ENCODE data around the gene PNCK. TPM values are rescaled to one million over a fixed set of nuclear protein-coding genes. Genes with fewer than 3 reads are reported as not detected.
"Not testable (repeated sequence)": the region's sequence is repeated elsewhere in the genome, so short reads cannot be mapped to it uniquely, and the experiment has no call there.

PNCK gene
- total RNA-seq, 1 donor from 2014 or later: not detected

- H3K36me3 Mint-ChIP-seq (ENCODE audit: low read depth): peaks cover 57% of the 10 kb centered on the region
Measured at GRCh38 chrX:153700376-153700945, 26.8 kb upstream of the PNCK start.

GRCh38 chrX:153699784-153700371 is 26.3 kb upstream of the PNCK start:
- CTCF ChIA-PET; ATAC-seq (ENCODE audit: low read depth); DNase-seq; H3K9me3 Mint-ChIP-seq; H3K4me3 Mint-ChIP-seq; H3K27ac Mint-ChIP-seq; H3K4me1 Mint-ChIP-seq; intact Hi-C loops (cut with micrococcal nuclease); POLR2A ChIA-PET; H3K27me3 Mint-ChIP-seq: not testable (repeated sequence)
- H3K36me3 Mint-ChIP-seq (ENCODE audit: low read depth): peaks cover 55% of the 10 kb centered on the region

More at GRCh38 chrX:153700376-153700945, 26.8 kb upstream of the PNCK start:
- ATAC-seq (ENCODE audit: low read depth) (no peak), DNase-seq (no peak)
- no peak for TF ChIP-seq CTCF (IDR thresholded peaks at IDR 0.05)
- ChIA-PET POLR2A (no interaction called here), CTCF (no interaction called here)
- H3K27me3 Mint-ChIP-seq: no peaks in the 10 kb centered on the region
- H3K9me3 Mint-ChIP-seq: no peaks in the 10 kb centered on the region
- H3K27ac Mint-ChIP-seq: no peak overlapping the region
- H3K4me3 Mint-ChIP-seq: no peak overlapping the region
- intact Hi-C loops (cut with micrococcal nuclease): no loop called here
- H3K4me1 Mint-ChIP-seq: no peaks in the 10 kb centered on the region

- POLR2A ChIA-PET; H3K4me1 Mint-ChIP-seq; DNase-seq; H3K9me3 Mint-ChIP-seq; H3K27ac Mint-ChIP-seq; H3K4me3 Mint-ChIP-seq; ATAC-seq (ENCODE audit: low read depth); H3K27me3 Mint-ChIP-seq; CTCF ChIA-PET; intact Hi-C loops (cut with micrococcal nuclease): not testable (repeated sequence)
- peaks cover 50% of the 10 kb centered on the region for H3K36me3 Mint-ChIP-seq (ENCODE audit: low read depth)
Measured at GRCh38 chrX:153699210-153699783, 25.7 kb upstream of the PNCK start.

GRCh38 chrX:153697924-153698865 is 24.6 kb upstream of the PNCK start:
- Mint-ChIP-seq H3K27me3 (no peaks in the 10 kb centered on the region), H3K36me3 (ENCODE audit: low read depth) (peaks cover 46% of the 10 kb centered on the region), H3K4me1 (no peaks in the 10 kb centered on the region), H3K27ac (no peak overlapping the region), H3K4me3 (no peak overlapping the region), H3K9me3 (no peaks in the 10 kb centered on the region)
- ATAC-seq (ENCODE audit: low read depth): no peak
- ChIA-PET CTCF (no interaction called here), POLR2A (no interaction called here)
- intact Hi-C loops (cut with micrococcal nuclease): no loop called here
- DNase-seq: no peak
- no peak for TF ChIP-seq CTCF (IDR thresholded peaks at IDR 0.05)

- DNase-seq; H3K27me3 Mint-ChIP-seq; H3K9me3 Mint-ChIP-seq; intact Hi-C loops (cut with micrococcal nuclease); POLR2A ChIA-PET; H3K27ac Mint-ChIP-seq; ATAC-seq (ENCODE audit: low read depth); CTCF ChIA-PET; H3K4me1 Mint-ChIP-seq; H3K4me3 Mint-ChIP-seq: not testable (repeated sequence)
- H3K36me3 Mint-ChIP-seq (ENCODE audit: low read depth): peaks cover 44% of the 10 kb centered on the region
Measured at GRCh38 chrX:153696986-153697722, 23.5 kb upstream of the PNCK start.

GRCh38 chrX:153696538-153696937 is 22.9 kb upstream of the PNCK start:
- intact Hi-C loops (cut with micrococcal nuclease); DNase-seq: not testable (repeated sequence)

More at GRCh38 chrX:153696538-153696937, 22.9 kb upstream of the PNCK start:
- H3K36me3 Mint-ChIP-seq (ENCODE audit: low read depth): peaks cover 41% of the 10 kb centered on the region
- H3K4me1 Mint-ChIP-seq; ATAC-seq (ENCODE audit: low read depth); H3K27me3 Mint-ChIP-seq; H3K9me3 Mint-ChIP-seq; POLR2A ChIA-PET; H3K27ac Mint-ChIP-seq; CTCF ChIA-PET; H3K4me3 Mint-ChIP-seq: not testable (repeated sequence)

All from activated B cell treated with CpG ODN at 0.5 μM for 24 hours (primary cell).